Skeletal muscle satellite cell (primary cell): Measurements from ENCODE around the gene SUN5.
"Not testable (repeated sequence)": the region's sequence is repeated elsewhere in the genome, so short reads cannot be mapped to it uniquely, and the experiment has no call there.

ENCODE experiments used
- H3K27me3 ChIP-seq: 2 replicates; pipeline ENCODE4 v1.7.0; 2013; ENCODE audit warnings: low read length; ENCODE audit not compliant: control insufficient read depth, insufficient read depth
- H3K36me3 ChIP-seq: 2 replicates; pipeline ENCODE4 v1.7.0; 2013; ENCODE audit warnings: mild to moderate bottlenecking, control low read depth, low read length; ENCODE audit not compliant: insufficient read depth
- H3K4me1 ChIP-seq: 2 replicates; pipeline ENCODE4 v1.7.0; 2013; ENCODE audit warnings: low read length; ENCODE audit not compliant: control insufficient read depth, insufficient read depth
- H3K4me2 ChIP-seq: 2 replicates; pipeline ENCODE4 v1.7.0; 2013; ENCODE audit warnings: mild to moderate bottlenecking, low read length
- H3K4me3 ChIP-seq: 2 replicates; pipeline ENCODE4 v1.7.0; 2013; ENCODE audit warnings: low read length
- H3K9ac ChIP-seq: 2 replicates; pipeline ENCODE4 v1.7.0; 2013; ENCODE audit warnings: mild to moderate bottlenecking, low read depth, low read length, moderate library complexity
- H3K9me3 ChIP-seq: replicated peaks from 2 replicates; pipeline ENCODE4 v1.7.0; 2013; ENCODE audit warnings: mild to moderate bottlenecking, control low read depth, low read length

The SUN5 gene

GRCh38 chr20:32975698-32976674 is 28.2 kb downstream of the SUN5 start:
- H3K36me3 ChIP-seq: no peaks in the 10 kb centered on the region
- H3K27me3 ChIP-seq: peaks cover 45% of the 10 kb centered on the region
- H3K4me1 ChIP-seq: no peaks in the 10 kb centered on the region
- H3K9ac ChIP-seq: no peak overlapping the region
- H3K4me2 ChIP-seq: no peak overlapping the region
- H3K9me3 ChIP-seq: no peaks in the 10 kb centered on the region
- H3K4me3 ChIP-seq: no peak overlapping the region

- H3K36me3 ChIP-seq, H3K4me1 ChIP-seq, H3K4me3 ChIP-seq, H3K9ac ChIP-seq, H3K9me3 ChIP-seq, H3K4me2 ChIP-seq: not testable (repeated sequence)
- H3K27me3 ChIP-seq: peaks cover 40% of the 10 kb centered on the region
These were observed 29.1 kb downstream of the SUN5 start for GRCh38 chr20:32975121-32975520.

GRCh38 chr20:32974204-32975064 is 29.8 kb downstream of the SUN5 start:
- not testable (repeated sequence) for H3K9me3 ChIP-seq, H3K4me3 ChIP-seq, H3K36me3 ChIP-seq, H3K4me2 ChIP-seq, H3K9ac ChIP-seq, H3K4me1 ChIP-seq
- peaks cover 38% of the 10 kb centered on the region for H3K27me3 ChIP-seq

GRCh38 chr20:32973077-32973717 is 31.0 kb downstream of the SUN5 start:
- Histone ChIP-seq H3K4me2 (no peak overlapping the region), H3K4me1 (no peaks in the 10 kb centered on the region), H3K36me3 (no peaks in the 10 kb centered on the region), H3K4me3 (no peak overlapping the region), H3K27me3 (peaks cover 35% of the 10 kb centered on the region), H3K9me3 (no peaks in the 10 kb centered on the region), H3K9ac (no peak overlapping the region)

GRCh38 chr20:32972181-32973076 is 31.8 kb downstream of the SUN5 start:
- peaks cover 31% of the 10 kb centered on the region for H3K27me3 ChIP-seq
- H3K4me1 ChIP-seq: no peaks in the 10 kb centered on the region
- H3K36me3 ChIP-seq: no peaks in the 10 kb centered on the region
- H3K9ac ChIP-seq: no peak overlapping the region
- no peaks in the 10 kb centered on the region for H3K9me3 ChIP-seq
- no peak overlapping the region for H3K4me3 ChIP-seq
- no peak overlapping the region for H3K4me2 ChIP-seq

- Histone ChIP-seq H3K4me2 (peak overlapping the region; percentile 21), H3K27me3 (peaks cover 27% of the 10 kb centered on the region), H3K36me3 (no peaks in the 10 kb centered on the region), H3K4me1 (no peaks in the 10 kb centered on the region), H3K9me3 (no peaks in the 10 kb centered on the region), H3K4me3 (no peak overlapping the region), H3K9ac (no peak overlapping the region)
These were observed 32.5 kb downstream of the SUN5 start for GRCh38 chr20:32971703-32972161.

- H3K9me3 ChIP-seq: no peaks in the 10 kb centered on the region
- H3K4me3 ChIP-seq: no peak overlapping the region
- H3K4me1 ChIP-seq: no peaks in the 10 kb centered on the region
- H3K36me3 ChIP-seq: no peaks in the 10 kb centered on the region
- no peak overlapping the region for H3K9ac ChIP-seq
- peaks cover 24% of the 10 kb centered on the region for H3K27me3 ChIP-seq
- no peak overlapping the region for H3K4me2 ChIP-seq
These were observed 33.3 kb downstream of the SUN5 start for GRCh38 chr20:32970973-32971300.

GRCh38 chr20:32970115-32970972 is 33.9 kb downstream of the SUN5 start:
- H3K4me1 ChIP-seq: no peaks in the 10 kb centered on the region
- H3K9me3 ChIP-seq: no peaks in the 10 kb centered on the region
- H3K4me2 ChIP-seq: no peak overlapping the region
- H3K27me3 ChIP-seq: peaks cover 27% of the 10 kb centered on the region
- H3K4me3 ChIP-seq: no peak overlapping the region
- no peaks in the 10 kb centered on the region for H3K36me3 ChIP-seq
- H3K9ac ChIP-seq: no peak overlapping the region

GRCh38 chr20:32969356-32970114 is 34.7 kb downstream of the SUN5 start:
- Histone ChIP-seq H3K4me2 (no peak overlapping the region), H3K9me3 (no peaks in the 10 kb centered on the region), H3K27me3 (peaks cover 27% of the 10 kb centered on the region), H3K9ac (no peak overlapping the region), H3K36me3 (no peaks in the 10 kb centered on the region), H3K4me1 (no peaks in the 10 kb centered on the region), H3K4me3 (no peak overlapping the region)
